ENCODE results near the gene ZNF320. TPM values are rescaled to one million over a fixed set of nuclear protein-coding genes. Genes with fewer than 3 reads are reported as not detected.
"Not testable (repeated sequence)": the region's sequence is repeated elsewhere in the genome, so short reads cannot be mapped to it uniquely, and the experiment has no call there.

The ZNF320 gene
- total RNA-seq, 1 donor from 2014 or later = 50.0 TPM

- TF ChIP-seq CTCF (IDR thresholded peaks at IDR 0.05; ENCODE audit: unreplicated experiment) = no peak
- H3K4me1 Mint-ChIP-seq (ENCODE audit: low read depth) = peaks cover 26% of the 10 kb centered on the region
- H3K9me3 Mint-ChIP-seq (ENCODE audit: low read depth) = no peaks in the 10 kb centered on the region
Observed at GRCh38 chr19:52923778-52924593, 26.6 kb upstream of the ZNF320 start.

GRCh38 chr19:52922841-52923777 is 25.7 kb upstream of the ZNF320 start, which contains the start of gene ZNF888:
Gene ZNF888, minus strand, starts transcription at chr19:52923428. Its CDS starts 5,555 bp downstream, at chr19:52917873.
- Mint-ChIP-seq H3K27ac (peak within 1 kb of the TSS; percentile 98), H3K36me3 (ENCODE audit: insufficient read depth) (peaks cover 17% of the 10 kb centered on the region), H3K9me3 (ENCODE audit: low read depth) (no peaks in the 10 kb centered on the region), H3K4me3 (ENCODE audit: low read depth) (peak within 1 kb of the TSS; percentile 90), H3K27me3 (no peaks in the 10 kb centered on the region), H3K4me1 (ENCODE audit: low read depth) (peaks cover 26% of the 10 kb centered on the region)
- no peak for TF ChIP-seq CTCF (IDR thresholded peaks at IDR 0.05; ENCODE audit: unreplicated experiment)
- peak; percentile 85 for DNase-seq (ENCODE audit: low spot score, unreplicated experiment)

More at GRCh38 chr19:52923778-52924593, 26.6 kb upstream of the ZNF320 start:
- Mint-ChIP-seq H3K27ac (peak overlapping the region; percentile 98), H3K4me3 (ENCODE audit: low read depth) (peak overlapping the region; percentile 90), H3K36me3 (ENCODE audit: insufficient read depth) (peaks cover 24% of the 10 kb centered on the region), H3K27me3 (no peaks in the 10 kb centered on the region)
- no peak for DNase-seq (ENCODE audit: low spot score, unreplicated experiment)

- no peak for TF ChIP-seq CTCF (IDR thresholded peaks at IDR 0.05; ENCODE audit: unreplicated experiment)
- H3K36me3 Mint-ChIP-seq (ENCODE audit: insufficient read depth) = peaks cover 19% of the 10 kb centered on the region
- peaks cover 13% of the 10 kb centered on the region for H3K4me1 Mint-ChIP-seq (ENCODE audit: low read depth)
- no peaks in the 10 kb centered on the region for H3K27me3 Mint-ChIP-seq
- DNase-seq (ENCODE audit: low spot score, unreplicated experiment) = no peak
- H3K4me3 Mint-ChIP-seq (ENCODE audit: low read depth) = no peak overlapping the region
- H3K27ac Mint-ChIP-seq = no peak overlapping the region
- no peaks in the 10 kb centered on the region for H3K9me3 Mint-ChIP-seq (ENCODE audit: low read depth)
Observed at GRCh38 chr19:52917531-52917930, 20.1 kb upstream of the ZNF320 start.

GRCh38 chr19:52910648-52911047 is 13.2 kb upstream of the ZNF320 start:
- Mint-ChIP-seq H3K36me3 (ENCODE audit: insufficient read depth) (peaks cover 38% of the 10 kb centered on the region), H3K4me1 (ENCODE audit: low read depth) (no peaks in the 10 kb centered on the region), H3K27me3 (no peaks in the 10 kb centered on the region), H3K9me3 (ENCODE audit: low read depth) (no peaks in the 10 kb centered on the region), H3K4me3 (ENCODE audit: low read depth) (no peak overlapping the region), H3K27ac (no peak overlapping the region)
- DNase-seq (ENCODE audit: low spot score, unreplicated experiment) = no peak
- no peak for TF ChIP-seq CTCF (IDR thresholded peaks at IDR 0.05; ENCODE audit: unreplicated experiment)

GRCh38 chr19:52904052-52904780 is 6.8 kb upstream of the ZNF320 start:
- peaks cover 28% of the 10 kb centered on the region for H3K36me3 Mint-ChIP-seq (ENCODE audit: insufficient read depth)
- not testable (repeated sequence) for H3K9me3 Mint-ChIP-seq (ENCODE audit: low read depth); H3K4me3 Mint-ChIP-seq (ENCODE audit: low read depth); DNase-seq (ENCODE audit: low spot score, unreplicated experiment); H3K27ac Mint-ChIP-seq; H3K27me3 Mint-ChIP-seq; H3K4me1 Mint-ChIP-seq (ENCODE audit: low read depth)

All from progenitor cell of endocrine pancreas (in vitro differentiated cells).